Measurements from ENCODE around the gene LIAS. TPM values are rescaled to one million over a fixed set of nuclear protein-coding genes. Genes with fewer than 3 reads are reported as not detected.
"Not testable (repeated sequence)": the region's sequence is repeated elsewhere in the genome, so short reads cannot be mapped to it uniquely, and the experiment has no call there.

Gene LIAS
- total RNA-seq, 1 donor = 8.5 TPM

DNA sequence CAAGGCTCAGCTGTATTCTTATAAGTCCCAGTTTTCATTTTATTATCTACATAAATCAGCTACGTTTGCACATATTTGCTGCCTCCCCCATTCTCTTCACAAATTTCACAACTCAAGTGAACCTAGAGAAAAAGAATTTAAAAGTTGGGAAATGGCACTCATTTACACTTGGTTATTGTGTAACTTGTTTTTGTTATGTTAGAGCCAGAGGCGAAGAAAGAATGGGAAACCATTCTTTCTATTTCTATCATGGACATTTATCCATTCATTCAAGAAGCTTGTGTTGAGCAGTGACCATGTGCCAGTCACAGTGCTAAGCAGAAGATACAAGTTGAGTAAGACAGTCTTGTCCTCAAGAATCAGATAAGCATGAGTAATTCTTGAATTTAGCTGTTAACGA lies 13.5 kb downstream of the LIAS start:
- H3K27me3 ChIP-seq (ENCODE audit: insufficient read depth, low read length) = no peaks in the 10 kb centered on the region

DNA sequence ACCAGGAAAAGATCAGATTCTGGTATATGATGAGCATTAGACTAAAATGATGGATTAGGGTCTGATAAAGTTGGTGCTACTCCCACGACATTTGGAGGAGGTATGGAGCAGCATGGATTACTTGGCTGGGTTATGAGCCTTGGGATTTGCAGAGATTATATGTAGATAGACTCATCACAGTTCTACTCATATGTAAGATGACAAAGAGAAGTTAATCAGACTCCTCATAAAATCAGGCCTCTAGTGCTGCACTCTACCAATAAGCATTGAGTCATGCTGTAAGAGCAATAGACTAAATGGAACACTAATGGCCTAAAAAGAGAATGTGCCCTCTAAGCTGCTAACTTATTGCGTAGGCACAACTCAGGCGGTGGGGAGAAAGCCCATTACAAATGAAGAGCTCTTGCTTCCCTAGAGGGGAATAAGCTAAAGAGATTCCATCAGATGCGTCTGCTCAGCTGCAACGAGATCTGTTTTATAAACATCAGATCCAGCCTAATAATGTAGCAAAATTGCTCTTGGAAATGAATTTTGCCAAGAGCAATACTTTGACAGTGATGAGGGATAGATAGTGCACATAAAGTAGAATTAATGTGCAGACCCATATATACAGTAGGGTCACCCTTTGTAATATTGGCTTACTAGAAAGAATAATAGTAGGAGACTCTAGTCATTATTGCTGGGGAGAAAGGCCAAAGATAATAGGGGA lies 17.5 kb downstream of the LIAS start:
- no peaks in the 10 kb centered on the region for H3K27me3 ChIP-seq (ENCODE audit: insufficient read depth, low read length)
- H3K9me3 ChIP-seq (ENCODE audit: low read depth, low read length) = no peaks in the 10 kb centered on the region
- peaks cover 8% of the 10 kb centered on the region for H3K4me1 ChIP-seq (ENCODE audit: insufficient read depth, low read length)
- no peak overlapping the region for H3K4me3 ChIP-seq (ENCODE audit: low read length)

More for the DNA sequence above, 13.5 kb downstream of the LIAS start:
- Histone ChIP-seq H3K4me1 (ENCODE audit: insufficient read depth, low read length) (peaks cover 5% of the 10 kb centered on the region), H3K4me3 (ENCODE audit: low read length) (no peak overlapping the region), H3K9me3 (ENCODE audit: low read depth, low read length) (no peaks in the 10 kb centered on the region)

DNA sequence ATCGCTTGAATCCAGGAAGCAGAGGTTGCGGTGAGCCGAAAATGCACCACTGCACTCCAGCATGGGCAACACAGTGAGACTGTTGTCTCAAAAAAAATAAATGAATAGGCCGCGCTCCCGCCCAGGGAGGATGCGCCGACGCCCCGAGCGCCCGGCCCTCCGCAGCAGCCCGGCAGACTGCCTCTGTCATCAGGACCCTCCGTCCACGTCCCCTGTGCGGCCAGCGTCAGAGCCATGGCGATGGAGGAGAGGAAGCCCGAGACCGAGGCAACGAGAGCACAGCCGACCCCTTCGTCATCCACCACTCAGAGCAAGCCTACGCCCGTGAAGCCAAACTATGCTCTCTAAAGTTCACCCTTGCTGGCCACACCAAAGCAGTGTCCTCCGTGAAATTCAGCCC lies 21.4 kb downstream of the LIAS start:
- Histone ChIP-seq H3K4me1 (ENCODE audit: insufficient read depth, low read length) (peaks cover 22% of the 10 kb centered on the region), H3K9me3 (ENCODE audit: low read depth, low read length) (no peaks in the 10 kb centered on the region), H3K4me3 (ENCODE audit: low read length) (no peak overlapping the region)

DNA sequence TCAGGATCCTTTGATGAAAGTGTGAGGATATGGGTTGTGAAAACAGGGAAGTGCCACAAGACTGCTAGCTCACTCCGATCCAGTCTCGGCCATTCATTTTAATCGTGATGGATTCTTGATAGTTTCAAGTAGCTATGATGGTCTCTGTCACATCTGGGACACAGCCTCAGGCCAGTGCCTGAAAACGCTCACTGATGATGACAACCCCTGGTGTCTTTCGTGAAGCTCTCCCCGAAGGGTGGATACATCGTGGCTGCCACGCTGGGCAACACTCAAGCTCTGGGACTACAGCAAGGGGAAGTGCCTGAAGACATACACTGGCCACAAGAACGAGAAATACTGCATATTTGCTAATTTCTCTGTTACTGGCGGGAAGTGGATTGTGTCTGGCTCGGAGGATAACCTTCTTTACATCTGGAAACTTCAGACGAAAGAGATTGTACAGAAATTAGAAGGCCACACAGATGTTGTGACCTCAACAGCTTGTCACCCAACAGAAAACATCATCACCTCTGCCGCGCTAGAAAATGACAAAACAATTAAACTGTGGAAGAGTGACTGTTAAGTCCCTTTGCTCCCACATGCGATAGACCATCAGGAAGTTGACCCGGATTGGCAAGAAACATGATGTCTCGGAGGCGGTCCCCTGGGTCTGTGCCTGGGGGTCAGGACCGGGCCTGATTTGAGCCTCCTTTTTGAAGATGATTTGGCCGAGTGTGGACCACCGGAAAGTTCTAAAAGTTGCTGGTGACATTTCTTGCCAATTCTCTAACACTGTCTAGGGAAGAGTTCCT lies 22.2 kb downstream of the LIAS start:
- peak overlapping the region; percentile 13 for H3K4me3 ChIP-seq (ENCODE audit: low read length)
- no peaks in the 10 kb centered on the region for H3K9me3 ChIP-seq (ENCODE audit: low read depth, low read length)
- peaks cover 30% of the 10 kb centered on the region for H3K4me1 ChIP-seq (ENCODE audit: insufficient read depth, low read length)
- H3K27me3 ChIP-seq (ENCODE audit: insufficient read depth, low read length) = no peaks in the 10 kb centered on the region

More for the DNA sequence above, 21.4 kb downstream of the LIAS start:
- H3K27me3 ChIP-seq (ENCODE audit: insufficient read depth, low read length) = no peaks in the 10 kb centered on the region

DNA sequence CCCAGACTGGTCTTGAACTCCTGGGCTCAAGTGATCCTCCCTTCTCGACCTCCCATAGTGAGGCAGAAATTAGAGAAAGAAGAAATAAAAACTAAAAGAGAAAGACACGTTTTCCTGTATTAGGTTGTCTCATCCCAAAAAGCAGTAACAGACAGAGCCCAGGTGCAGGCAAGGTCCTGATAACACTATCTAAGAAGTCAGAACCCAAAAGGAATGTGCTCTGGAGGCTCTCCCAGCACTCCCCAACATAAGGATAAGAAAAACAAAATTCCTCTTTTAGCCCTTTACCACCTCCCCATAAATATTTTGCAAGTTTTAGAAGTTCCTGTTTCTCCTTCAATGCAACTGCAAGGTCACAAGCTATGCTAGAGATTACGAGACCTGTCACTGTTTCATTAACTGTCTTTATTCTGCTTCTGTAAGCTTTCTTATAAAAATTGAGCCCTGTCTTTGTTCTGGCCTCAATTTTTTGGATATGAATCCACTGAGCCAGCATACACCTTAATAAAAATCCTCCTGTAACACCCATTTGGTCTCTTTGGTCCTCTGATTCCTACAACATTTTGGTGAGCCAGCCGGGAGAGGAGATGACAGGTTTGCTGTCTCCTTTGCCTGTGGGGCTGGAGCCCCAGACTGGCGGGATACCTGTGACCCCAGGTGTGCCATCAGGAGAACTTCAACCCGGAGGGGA lies 25.9 kb downstream of the LIAS start:
- Histone ChIP-seq H3K27me3 (ENCODE audit: insufficient read depth, low read length) (no peaks in the 10 kb centered on the region), H3K9me3 (ENCODE audit: low read depth, low read length) (no peaks in the 10 kb centered on the region), H3K4me3 (ENCODE audit: low read length) (no peak overlapping the region)

DNA sequence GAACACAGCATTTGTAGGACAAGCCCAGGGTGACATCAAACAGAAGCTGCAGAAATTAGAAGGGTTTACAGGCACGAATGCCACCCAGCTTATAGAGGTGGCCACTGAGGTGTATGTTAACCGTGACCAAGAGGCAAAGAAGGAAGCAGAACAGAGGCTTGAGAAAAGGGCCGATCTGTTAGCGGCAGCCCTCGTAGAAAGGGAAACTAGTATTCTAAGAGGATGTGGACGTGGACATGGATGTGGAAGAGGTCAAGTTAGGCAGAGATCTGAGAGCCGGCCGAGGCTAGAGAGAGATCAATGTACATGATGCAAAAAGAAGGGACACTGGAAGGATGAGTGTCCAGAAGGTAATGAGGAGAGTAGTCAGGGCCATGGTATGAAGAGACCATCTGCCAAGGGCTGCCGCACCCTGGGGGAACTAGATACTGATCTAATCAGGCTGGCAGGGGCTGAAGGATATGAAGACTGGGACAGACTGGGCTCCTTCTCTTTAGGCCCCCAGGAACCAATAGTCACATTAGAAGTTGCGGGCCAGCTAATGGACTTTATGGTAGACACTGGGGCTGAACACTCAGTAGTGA lies 27.5 kb downstream of the LIAS start:
- H3K4me1 ChIP-seq (ENCODE audit: insufficient read depth, low read length) = peaks cover 29% of the 10 kb centered on the region
- no peak overlapping the region for H3K4me3 ChIP-seq (ENCODE audit: low read length)
- no peaks in the 10 kb centered on the region for H3K9me3 ChIP-seq (ENCODE audit: low read depth, low read length)
- H3K27me3 ChIP-seq (ENCODE audit: insufficient read depth, low read length) = no peaks in the 10 kb centered on the region

More for the DNA sequence above, 25.9 kb downstream of the LIAS start:
- peaks cover 37% of the 10 kb centered on the region for H3K4me1 ChIP-seq (ENCODE audit: insufficient read depth, low read length)

DNA sequence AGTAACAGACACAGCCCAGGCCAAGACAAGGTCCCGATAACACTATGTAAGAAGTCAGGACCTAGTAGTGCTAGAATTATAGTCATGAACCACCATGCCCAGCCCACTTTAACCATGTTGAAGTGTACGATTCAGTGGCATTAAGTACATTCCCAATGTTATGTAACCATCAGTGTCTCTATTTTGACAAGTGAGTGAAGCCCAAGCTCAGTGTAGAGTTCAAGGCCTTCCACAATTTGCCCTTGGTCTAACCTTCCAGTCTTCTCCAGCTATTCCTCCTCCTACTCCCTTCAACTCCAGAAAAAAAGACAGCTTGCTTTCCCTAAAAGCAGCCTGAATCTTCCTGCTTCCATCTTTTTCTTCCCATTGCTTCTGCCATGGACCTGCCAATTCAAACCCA lies 31.5 kb downstream of the LIAS start:
- Histone ChIP-seq H3K4me1 (ENCODE audit: insufficient read depth, low read length) (peaks cover 14% of the 10 kb centered on the region), H3K4me3 (ENCODE audit: low read length) (no peak overlapping the region), H3K27me3 (ENCODE audit: insufficient read depth, low read length) (no peaks in the 10 kb centered on the region), H3K9me3 (ENCODE audit: low read depth, low read length) (no peaks in the 10 kb centered on the region)

DNA sequence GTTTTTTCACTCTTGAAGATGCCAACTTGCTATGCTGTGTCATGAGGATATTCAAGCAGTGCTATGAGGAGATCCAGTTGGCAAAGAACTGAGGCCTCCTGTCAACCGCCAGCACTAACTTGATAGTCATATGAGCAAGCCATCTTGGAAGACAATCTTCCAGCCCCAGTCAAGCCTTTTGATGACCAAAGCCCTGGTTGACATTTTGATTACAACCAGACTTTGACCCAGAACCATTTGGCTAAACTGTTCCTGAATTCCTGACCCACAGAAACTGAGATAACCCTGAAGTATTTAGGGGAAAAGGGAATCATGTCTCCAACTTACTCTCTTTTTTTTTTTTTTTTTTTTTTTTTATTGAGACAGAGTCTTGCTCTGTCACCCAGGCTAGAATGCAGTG lies 35.5 kb downstream of the LIAS start:
- no peaks in the 10 kb centered on the region for H3K9me3 ChIP-seq (ENCODE audit: low read depth, low read length)
- no peak overlapping the region for H3K4me3 ChIP-seq (ENCODE audit: low read length)
- H3K4me1 ChIP-seq (ENCODE audit: insufficient read depth, low read length) = no peaks in the 10 kb centered on the region
- no peaks in the 10 kb centered on the region for H3K27me3 ChIP-seq (ENCODE audit: insufficient read depth, low read length)

DNA sequence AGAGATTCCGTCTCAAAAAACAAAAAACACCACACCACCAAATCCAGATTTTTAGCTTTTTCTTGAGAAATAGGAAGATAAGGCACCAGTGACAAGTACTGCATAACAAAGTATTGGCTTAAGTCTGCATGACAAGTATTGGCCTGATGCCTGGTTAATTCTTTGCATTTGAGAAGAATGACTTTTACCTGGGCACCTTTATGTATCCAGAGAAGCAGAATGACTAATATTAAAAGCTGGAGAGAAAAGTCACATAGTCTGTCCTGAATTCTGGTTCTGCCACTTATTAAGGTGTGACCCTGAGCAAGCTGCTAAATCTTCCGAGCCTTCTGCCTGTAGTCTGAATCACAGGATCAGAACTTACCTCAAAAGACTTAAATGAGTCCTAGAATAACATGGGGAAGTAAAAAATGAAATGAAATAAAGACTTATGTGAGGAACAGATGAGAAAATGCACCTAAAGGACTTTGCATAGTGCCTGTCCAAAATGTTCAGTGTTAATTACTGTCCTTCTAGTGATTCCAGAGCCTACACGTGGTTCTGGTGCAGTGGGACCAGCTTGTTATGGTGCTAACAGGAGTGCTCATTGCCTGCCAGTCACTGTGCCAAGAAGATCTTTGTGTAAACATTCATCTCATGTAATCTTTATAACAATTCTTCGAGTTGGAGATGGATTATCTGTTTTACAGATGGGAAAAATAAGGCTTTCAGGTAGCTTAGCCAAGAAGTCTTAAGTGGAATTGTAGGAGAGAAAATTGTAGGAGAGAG lies 36.8 kb downstream of the LIAS start:
- Histone ChIP-seq H3K4me3 (ENCODE audit: low read length) (no peak overlapping the region), H3K9me3 (ENCODE audit: low read depth, low read length) (no peaks in the 10 kb centered on the region), H3K27me3 (ENCODE audit: insufficient read depth, low read length) (no peaks in the 10 kb centered on the region), H3K4me1 (ENCODE audit: insufficient read depth, low read length) (no peaks in the 10 kb centered on the region)

DNA sequence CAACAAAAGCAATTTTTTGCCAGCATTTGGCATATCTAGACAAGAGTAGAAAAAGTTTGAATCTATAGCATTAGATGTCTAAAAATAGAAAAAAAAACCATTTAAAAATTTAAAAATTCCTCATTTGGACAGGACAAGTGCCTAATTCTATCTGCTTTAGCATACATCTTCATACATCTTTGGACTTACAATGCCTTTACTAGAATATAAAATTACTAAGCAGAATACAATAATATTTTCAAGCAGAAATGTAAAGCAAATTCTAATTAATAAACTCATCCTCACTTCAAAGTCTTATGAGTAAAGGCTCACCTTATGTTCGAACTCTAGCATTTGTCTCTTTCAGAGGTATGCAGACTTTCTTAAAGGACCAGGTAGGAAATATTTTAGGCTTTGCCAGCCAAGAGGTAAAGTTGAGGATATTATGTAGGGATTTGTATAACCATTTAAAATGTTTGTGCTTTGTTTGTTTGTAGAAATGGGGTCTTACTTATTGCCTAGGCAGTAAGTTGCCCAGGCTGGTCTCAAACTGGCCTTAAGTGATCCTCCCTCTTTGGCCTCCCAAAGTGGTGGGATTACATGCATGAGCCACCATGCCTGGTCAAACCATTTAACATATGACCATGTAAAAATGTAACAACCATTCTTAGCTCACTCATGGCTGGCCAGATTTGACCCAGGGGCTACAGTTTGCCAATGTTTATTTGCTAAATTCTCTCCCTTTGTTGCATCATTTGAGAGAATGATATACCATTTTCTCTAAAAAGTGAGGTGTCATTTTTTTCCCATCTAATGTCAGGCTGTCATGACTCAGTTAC lies 39.3 kb downstream of the LIAS start:
- Histone ChIP-seq H3K27me3 (ENCODE audit: insufficient read depth, low read length) (no peaks in the 10 kb centered on the region), H3K4me1 (ENCODE audit: insufficient read depth, low read length) (no peaks in the 10 kb centered on the region), H3K9me3 (ENCODE audit: low read depth, low read length) (no peaks in the 10 kb centered on the region), H3K4me3 (ENCODE audit: low read length) (no peak overlapping the region)

DNA sequence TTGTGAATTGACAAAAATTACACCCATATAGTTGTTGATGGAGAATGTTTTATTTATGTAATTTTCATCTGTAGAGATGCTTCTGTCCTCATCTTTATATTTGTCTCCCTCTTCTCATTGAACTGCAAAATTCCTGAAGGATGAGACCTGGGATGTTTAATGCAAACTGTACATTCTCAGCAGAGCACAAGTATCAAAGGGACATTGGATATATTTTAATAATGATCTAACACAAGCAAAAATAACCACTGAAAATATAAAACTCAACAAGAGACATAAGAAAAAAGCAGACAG lies 39.8 kb downstream of the LIAS start:
- Histone ChIP-seq H3K9me3 (ENCODE audit: low read depth, low read length) (no peaks in the 10 kb centered on the region), H3K4me1 (ENCODE audit: insufficient read depth, low read length) (no peaks in the 10 kb centered on the region), H3K4me3 (ENCODE audit: low read length) (no peak overlapping the region), H3K27me3 (ENCODE audit: insufficient read depth, low read length) (no peaks in the 10 kb centered on the region)

DNA sequence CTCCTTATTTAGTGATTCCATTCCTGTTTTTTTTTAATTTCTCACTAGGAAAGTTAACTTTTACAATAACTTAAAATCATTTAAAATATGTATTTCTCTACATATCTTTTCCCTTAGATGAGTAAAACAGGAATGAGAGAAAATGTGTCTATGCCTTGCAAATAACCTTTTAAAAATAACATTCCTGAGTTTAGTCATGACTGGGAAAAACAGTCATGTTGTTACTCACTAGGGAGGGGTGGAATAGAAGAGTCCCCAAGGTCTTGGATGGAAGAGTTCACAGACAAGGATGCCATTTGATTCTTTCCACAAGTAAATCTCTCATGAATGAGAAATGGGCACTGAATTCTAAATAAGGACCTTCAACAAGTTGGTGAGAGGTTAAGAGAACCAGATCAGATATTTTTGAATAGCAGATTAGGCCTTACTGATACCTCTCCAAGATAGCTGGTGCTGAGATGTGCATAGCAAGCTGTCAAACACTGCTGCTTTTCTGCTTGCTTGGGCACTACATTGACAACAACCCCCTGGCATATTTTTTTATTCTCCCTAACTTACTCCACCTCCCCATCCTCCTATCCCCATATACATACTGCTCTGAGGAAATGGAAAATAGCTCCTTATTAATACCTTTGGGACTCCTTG lies 43.3 kb downstream of the LIAS start:
- no peaks in the 10 kb centered on the region for H3K4me1 ChIP-seq (ENCODE audit: insufficient read depth, low read length)
- H3K9me3 ChIP-seq (ENCODE audit: low read depth, low read length) = no peaks in the 10 kb centered on the region
- H3K27me3 ChIP-seq (ENCODE audit: insufficient read depth, low read length) = no peaks in the 10 kb centered on the region
- H3K4me3 ChIP-seq (ENCODE audit: low read length) = no peak overlapping the region

DNA sequence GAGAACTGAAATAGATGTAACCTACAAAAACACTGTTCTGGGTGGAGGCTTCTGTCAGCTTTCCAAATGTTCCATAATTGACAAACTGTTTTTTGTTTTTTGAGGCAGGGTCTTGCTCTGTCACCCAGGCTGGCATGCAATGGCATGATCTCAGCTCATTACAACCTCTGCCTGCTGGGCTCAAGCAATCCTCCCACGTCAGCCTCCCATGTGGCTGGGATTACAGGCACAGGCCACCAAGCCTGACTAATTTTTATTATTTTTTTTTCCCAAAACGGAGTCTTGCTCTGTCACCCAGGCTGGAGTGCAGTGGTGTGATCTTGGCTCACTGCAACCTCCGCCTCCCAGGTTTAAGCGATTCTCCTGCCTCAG lies 43.8 kb downstream of the LIAS start:
- not testable (repeated sequence) for H3K27me3 ChIP-seq (ENCODE audit: insufficient read depth, low read length); H3K4me1 ChIP-seq (ENCODE audit: insufficient read depth, low read length); H3K4me3 ChIP-seq (ENCODE audit: low read length); H3K9me3 ChIP-seq (ENCODE audit: low read depth, low read length)

DNA sequence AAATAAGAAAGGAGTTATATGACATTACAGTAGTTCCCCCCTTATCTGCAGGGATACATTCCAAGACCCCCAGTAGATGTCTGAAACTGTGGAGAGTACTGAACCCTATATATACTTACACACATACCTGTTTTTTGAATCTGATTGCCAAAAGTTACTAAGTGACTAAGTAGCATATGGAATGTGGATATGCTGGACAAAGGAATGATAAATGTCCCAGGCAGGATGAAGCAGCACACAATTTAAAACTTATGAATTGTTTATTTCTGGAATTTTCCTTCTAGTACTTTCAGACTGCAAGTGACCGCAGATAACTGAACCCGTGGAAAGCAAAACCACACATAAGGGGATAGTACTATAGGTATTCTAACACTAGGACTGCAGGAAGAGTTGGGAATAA lies 45.7 kb downstream of the LIAS start:
- Histone ChIP-seq H3K4me1 (ENCODE audit: insufficient read depth, low read length) (no peaks in the 10 kb centered on the region), H3K27me3 (ENCODE audit: insufficient read depth, low read length) (no peaks in the 10 kb centered on the region), H3K9me3 (ENCODE audit: low read depth, low read length) (no peaks in the 10 kb centered on the region), H3K4me3 (ENCODE audit: low read length) (no peak overlapping the region)

All from mononuclear cell (primary cell).